Effector memory CD8-positive, alpha-beta T cell (primary cell): ENCODE measurements around the gene AKT1.
"Not testable (repeated sequence)": the region's sequence is repeated elsewhere in the genome, so short reads cannot be mapped to it uniquely, and the experiment has no call there.

ENCODE experiments used
- ATAC-seq: fragments of 150-1000 bp; cut with Tn5 transposase; replicated peaks from 2 replicates; pipeline ENCODE4 v1.10.0; 2021; ENCODE audit warnings: mild to moderate bottlenecking, moderate library complexity
- DNase-seq, 3 experiments: peaks; one replicate each; pipeline ENCODE4 v3.0.0; 2021
- H3K27ac Mint-ChIP-seq, 2 donors: one replicate each; pipeline ENCODE4 v1.8.0; 2022; ENCODE audit warnings: mild to moderate bottlenecking in 2 of 2, mixed read lengths in 2 of 2, moderate library complexity in 2 of 2
- H3K27me3 Mint-ChIP-seq, 2 donors: one replicate each; pipeline ENCODE4 v1.8.0; 2022; ENCODE audit warnings: mixed read lengths in 2 of 2
- H3K36me3 Mint-ChIP-seq: one replicate; pipeline ENCODE4 v1.8.0; 2022; ENCODE audit warnings: mild to moderate bottlenecking, moderate library complexity, mixed read lengths; ENCODE audit not compliant: insufficient read depth
- H3K4me1 Mint-ChIP-seq, 2 donors: one replicate each; pipeline ENCODE4 v1.8.0; 2022; ENCODE audit warnings: low read depth in 2 of 2, mixed read lengths in 2 of 2
- H3K4me3 Mint-ChIP-seq, 2 donors: one replicate each; pipeline ENCODE4 v1.8.0; 2022; ENCODE audit warnings: mild to moderate bottlenecking in 2 of 2, mixed read lengths in 2 of 2, moderate library complexity in 2 of 2
- H3K9me3 Mint-ChIP-seq, 2 donors: one replicate each; pipeline ENCODE4 v1.8.0; 2022; ENCODE audit warnings: mixed read lengths in 2 of 2
- total RNA-seq, 9 experiments: gene quantifications; one replicate each; lab custom pipeline; 2026; lab: John Stamatoyannopoulos, UW

AKT1 gene
- total RNA-seq = 135 to 202 (median 163) reads per million in 9 experiments

DNA sequence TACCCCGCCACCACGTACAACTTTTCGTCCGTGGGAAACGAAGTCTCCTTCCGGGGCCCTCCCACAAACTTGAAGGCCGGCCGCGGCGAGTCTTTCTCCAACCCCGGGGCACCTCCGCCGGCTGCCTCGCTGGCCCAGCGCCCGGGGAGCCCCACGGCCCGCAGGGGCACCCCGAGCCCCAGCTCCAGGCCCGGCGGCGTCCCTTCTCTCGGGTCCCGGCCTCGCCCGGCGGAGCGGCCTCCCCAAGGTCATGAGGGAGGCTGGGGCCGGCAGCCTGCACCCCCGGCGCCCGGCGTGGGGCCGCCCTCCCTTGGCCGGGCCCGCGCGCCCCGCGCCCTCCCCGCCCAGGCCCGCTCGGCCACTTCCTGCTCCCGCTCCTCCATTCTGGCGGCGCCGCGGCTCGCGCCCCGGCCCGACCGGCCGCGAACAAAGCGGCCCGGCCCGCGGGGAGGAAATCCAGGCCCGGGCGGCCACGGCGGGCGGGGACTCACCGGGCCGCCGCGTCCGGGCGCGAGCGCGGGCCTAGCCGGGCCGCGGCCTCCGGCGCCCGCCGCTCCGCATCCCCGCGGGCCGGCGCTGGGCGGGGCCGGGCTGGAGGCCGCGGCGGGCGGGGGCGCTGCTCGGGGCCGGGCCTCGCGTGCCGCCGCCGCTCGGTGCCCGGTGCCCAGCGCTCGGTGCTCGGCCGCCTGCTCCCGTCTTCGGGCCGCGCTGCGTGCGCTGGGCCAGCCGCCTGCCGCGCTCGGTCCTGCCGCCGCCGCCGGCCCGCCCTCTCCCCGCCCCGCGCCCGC is at the start of gene AKT1:
AKT1 (minus strand) TSS at position 756 of the 788 bp plus-strand sequence. CDS start 3,105 bp downstream, outside the sequence.
- no peaks in the 10 kb centered on the region for H3K9me3 Mint-ChIP-seq
- peak; percentile 45 for ATAC-seq

DNA sequence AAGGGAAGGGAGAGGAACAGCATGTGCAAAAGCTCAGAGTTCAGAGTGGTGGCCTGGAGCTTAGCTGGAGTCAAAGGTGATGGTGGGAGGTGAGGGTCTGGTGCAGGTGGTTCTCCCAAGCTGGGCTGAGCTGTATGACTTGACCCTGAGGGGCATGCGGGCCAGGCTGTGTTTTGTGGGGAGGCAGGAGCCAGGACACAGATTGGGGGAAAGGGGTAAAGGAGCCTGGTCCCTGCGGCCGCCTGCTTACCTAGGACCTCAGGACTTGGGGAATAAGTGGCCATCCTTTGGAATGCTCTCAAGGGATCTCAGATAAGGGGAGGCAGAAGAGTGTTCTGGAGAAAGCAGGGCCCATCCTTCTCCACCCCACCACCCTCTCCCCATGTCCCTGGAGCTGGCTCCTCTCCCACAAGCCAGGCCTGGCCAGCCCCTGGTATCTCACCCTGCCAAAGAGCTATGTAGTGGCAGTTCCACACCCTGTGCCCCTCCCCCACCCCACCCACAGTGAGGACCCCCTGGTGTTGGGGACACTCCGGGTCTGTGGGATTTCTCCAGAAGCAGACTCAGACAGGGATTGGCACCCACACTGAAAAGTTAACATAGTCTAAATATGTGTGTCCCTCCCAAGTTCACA is 49.6 kb upstream of the AKT1 start:
- Mint-ChIP-seq H3K36me3 (no peaks in the 10 kb centered on the region), H3K27me3 (peaks cover 75 to 91% of the 10 kb centered on the region in 2 donors), H3K4me1 (peaks cover 0 to 4% of the 10 kb centered on the region in 2 donors), H3K4me3 (no peak overlapping the region), H3K27ac (no peak overlapping the region), H3K9me3 (no peaks in the 10 kb centered on the region)
- DNase-seq = no peak
- no peak for ATAC-seq

More for the DNA sequence above, at the start of gene AKT1:
- Mint-ChIP-seq H3K27ac (peak within 1 kb of the TSS; percentile 88), H3K4me1 (peaks cover 31 to 36% of the 10 kb centered on the region in 2 donors), H3K36me3 (peaks cover 32% of the 10 kb centered on the region), H3K27me3 (no peaks in the 10 kb centered on the region), H3K4me3 (peak within 1 kb of the TSS; percentile 87 to 89)
- DNase-seq = peak in 1 of 3 experiments; percentile 21

DNA sequence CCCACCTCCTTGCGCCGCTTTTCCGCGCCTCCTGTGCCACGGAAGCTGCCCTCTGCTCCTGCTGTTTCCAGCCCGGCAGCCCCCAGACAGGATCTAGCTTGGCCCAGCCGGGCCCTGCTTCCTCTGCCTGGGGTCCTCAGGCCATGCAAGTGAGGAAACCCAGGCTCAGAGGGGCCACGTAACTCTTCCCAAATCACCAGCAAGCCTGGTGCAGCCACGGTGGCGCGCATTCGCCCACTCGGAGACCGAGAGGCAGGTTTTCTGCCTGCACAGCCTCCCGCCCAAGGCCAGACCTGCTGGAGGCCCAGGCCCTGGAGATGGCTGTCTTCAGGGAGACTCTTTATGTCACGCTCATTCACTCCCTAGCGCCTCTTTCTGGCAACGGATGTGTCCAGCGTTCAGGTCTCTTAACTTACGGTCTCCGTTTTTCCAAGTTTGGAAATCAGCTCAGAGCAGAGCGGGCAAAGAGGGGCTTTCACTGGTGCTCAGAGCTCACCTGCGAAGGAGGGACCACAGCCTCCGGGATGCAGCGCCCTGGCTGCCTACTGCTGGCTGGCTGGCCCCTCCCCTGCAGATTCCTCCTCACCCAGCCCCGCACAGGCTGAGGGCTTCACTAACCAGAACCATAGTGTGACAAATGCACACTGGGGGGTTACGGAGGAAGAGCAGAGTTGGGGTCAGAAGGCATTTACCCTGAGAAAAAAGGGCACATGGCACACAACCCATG is 48.9 kb upstream of the AKT1 start:
- no peaks in the 10 kb centered on the region for H3K36me3 Mint-ChIP-seq
- no peak overlapping the region for H3K27ac Mint-ChIP-seq
- no peak overlapping the region for H3K4me3 Mint-ChIP-seq
- peaks cover 75 to 86% of the 10 kb centered on the region in 2 donors for H3K27me3 Mint-ChIP-seq
- H3K4me1 Mint-ChIP-seq = peaks cover 0 to 4% of the 10 kb centered on the region in 2 donors
- DNase-seq = no peak
- H3K9me3 Mint-ChIP-seq = no peaks in the 10 kb centered on the region
- ATAC-seq = no peak

DNA sequence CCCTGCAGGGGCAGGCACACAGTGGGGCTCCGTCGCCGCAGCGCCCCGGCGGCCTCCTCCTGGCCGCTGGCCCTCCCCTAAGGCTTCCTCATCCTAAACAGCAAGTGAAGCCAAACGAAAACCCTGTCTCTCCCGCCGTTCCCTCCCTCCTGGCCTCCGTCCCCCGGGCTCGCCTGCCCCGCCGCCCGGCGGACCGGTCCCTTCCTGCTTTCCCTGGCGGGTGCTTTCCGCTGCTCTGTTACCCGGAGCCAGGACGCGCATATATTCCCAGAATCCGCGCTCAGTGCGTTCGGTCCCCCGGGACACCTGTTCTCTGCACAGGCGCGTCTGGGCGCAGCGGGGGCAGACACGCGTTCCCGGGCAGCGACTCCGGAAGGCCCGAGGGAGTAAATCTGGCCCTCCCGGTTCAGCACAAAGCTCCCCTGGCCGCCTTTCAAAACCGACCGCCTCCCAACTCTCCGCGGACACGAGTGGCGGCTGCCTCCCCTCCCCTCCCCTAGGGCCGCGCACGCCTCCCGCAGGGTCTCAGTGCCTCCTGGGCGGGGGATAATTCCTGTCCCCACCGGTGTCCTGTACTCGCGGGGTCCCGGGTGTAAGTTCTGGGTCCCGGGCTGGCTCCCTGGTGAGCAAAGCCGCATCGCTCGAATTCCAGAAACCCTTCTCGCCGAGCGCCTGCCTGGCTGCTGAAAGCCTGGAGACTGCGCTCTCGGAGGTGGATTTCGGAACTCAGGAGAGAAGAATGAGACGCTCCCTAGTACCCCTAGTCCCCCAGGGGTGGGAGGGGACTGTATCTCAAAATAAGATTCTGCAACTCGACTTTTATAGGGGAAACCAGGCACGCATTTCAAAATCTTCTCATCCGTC is 48.1 kb upstream of the AKT1 start:
- ATAC-seq = no peak
- Mint-ChIP-seq H3K27me3 (peaks cover 80 to 81% of the 10 kb centered on the region in 2 donors), H3K4me1 (peaks cover 0 to 4% of the 10 kb centered on the region in 2 donors), H3K27ac (no peak overlapping the region), H3K4me3 (peak overlapping the region in 1 of 2 donors; percentile 55), H3K9me3 (no peaks in the 10 kb centered on the region), H3K36me3 (no peaks in the 10 kb centered on the region)
- DNase-seq = no peak

DNA sequence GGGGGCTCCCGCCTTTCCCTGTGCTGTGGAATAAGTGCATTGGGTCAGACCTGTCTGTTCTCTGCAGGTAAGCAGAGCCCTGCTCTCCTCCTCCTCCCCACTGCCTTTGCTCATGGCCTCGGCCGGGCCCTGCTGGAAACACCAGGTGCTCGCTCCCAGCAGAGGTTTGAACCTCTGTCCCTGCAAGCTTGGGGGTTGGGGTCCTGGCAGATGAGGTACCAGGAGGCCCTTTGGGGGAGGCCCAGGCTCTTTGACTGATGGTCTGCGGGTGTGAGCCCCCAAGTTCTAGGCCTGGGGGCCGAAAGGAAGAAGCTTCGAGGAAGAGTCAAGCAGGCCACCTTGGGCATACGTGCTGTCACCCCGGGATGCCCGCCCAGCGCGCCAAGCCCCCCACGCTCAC is 47.5 kb upstream of the AKT1 start:
- Mint-ChIP-seq H3K27me3 (peaks cover 74 to 75% of the 10 kb centered on the region in 2 donors), H3K4me3 (no peak overlapping the region)

DNA sequence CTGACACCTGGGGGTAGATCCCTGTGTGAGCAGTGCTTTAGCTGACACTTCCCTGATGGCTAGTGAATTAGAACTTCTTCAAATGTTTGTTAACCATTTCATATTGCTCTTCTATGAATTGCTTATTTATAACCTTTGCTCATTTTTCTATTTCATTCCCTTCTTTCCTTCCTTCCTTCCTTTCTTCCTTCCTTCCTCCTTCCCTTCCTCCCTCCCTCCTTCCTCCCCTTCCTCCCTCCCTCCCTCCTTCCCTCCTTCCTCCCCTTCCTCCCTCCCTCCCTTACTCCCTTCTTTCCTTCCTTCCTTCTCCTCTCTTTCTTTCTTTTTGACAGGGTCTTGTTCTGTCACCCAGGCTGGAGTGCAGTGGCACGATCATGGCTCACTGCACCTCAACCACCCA is 46.2 kb upstream of the AKT1 start:
- ATAC-seq = no peak
- no peak overlapping the region for H3K4me3 Mint-ChIP-seq
- no peaks in the 10 kb centered on the region for H3K9me3 Mint-ChIP-seq
- no peak for DNase-seq
- H3K27ac Mint-ChIP-seq = no peak overlapping the region
- H3K27me3 Mint-ChIP-seq = peaks cover 62 to 68% of the 10 kb centered on the region in 2 donors
- H3K4me1 Mint-ChIP-seq = peaks cover 0 to 4% of the 10 kb centered on the region in 2 donors
- H3K36me3 Mint-ChIP-seq = no peaks in the 10 kb centered on the region

More for the DNA sequence above, 47.5 kb upstream of the AKT1 start:
- Mint-ChIP-seq H3K9me3 (no peaks in the 10 kb centered on the region), H3K27ac (no peak overlapping the region), H3K36me3 (no peaks in the 10 kb centered on the region), H3K4me1 (peaks cover 0 to 4% of the 10 kb centered on the region in 2 donors)
- ATAC-seq (no peak), DNase-seq (no peak)

DNA sequence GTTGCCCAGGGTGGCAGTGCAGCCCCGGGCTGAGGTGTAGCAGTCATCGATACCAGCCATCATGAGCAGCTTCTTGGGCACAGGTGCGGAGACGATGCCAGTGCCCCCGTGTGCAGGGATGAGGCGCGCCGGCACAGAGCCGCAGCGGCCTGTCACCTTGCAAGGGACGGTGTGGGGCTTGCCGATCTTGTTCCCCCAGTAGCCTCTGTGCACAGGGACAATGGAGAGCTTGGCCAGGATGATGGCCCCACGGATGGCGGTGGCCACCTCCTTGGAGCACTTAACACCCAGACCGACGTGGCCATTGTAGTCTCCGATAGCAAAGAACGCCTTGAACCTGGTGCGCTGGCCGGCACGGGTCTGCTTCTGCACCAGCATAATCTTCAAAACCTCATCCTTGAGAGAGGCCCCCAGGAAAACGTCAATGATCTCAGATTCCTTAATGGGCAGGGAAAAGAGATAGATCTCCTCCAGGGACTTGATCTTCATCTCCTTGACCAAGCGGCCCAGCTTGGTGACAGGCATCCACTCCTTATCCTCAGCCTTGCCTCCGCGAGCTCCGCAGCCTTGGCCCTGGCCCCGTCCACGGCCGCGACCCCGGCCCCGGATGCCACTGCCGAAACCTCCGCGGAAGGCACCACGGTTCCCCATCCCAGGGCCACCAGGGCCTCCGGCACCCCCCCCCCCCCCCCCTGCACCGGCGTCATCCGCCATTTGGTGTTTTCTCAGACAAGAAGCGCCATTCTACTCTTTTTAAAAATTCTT is 40.8 kb upstream of the AKT1 start:
- DNase-seq, ATAC-seq, H3K4me1 Mint-ChIP-seq, H3K36me3 Mint-ChIP-seq, H3K9me3 Mint-ChIP-seq, H3K4me3 Mint-ChIP-seq, H3K27ac Mint-ChIP-seq: not testable (repeated sequence)
- peaks cover 8 to 18% of the 10 kb centered on the region in 2 donors for H3K27me3 Mint-ChIP-seq

DNA sequence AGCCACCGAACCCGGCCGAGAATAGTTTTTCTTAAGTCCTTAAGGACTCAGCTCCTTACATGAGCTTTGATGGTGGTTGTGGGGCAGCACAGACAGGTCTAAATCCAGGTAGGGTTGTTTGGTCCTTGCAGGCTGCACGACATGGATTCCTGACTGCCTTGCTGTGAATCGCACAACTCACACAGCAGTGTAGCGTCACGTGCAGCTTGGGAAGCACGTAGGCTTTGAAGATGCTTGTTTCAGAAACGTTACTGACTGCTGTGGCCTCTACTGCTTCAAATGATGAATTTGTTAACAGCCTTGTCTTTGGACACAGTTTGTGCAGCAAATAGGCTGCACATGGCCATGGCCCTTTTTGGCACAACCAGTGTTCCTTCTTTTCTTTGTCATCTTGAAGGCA is 35.2 kb upstream of the AKT1 start:
- no peak overlapping the region for H3K4me3 Mint-ChIP-seq
- H3K27ac Mint-ChIP-seq = no peak overlapping the region
- H3K4me1 Mint-ChIP-seq = peaks cover 6 to 9% of the 10 kb centered on the region in 2 donors
- ATAC-seq (no peak), DNase-seq (no peak)
- peaks cover 0 to 9% of the 10 kb centered on the region in 2 donors for H3K27me3 Mint-ChIP-seq
- peaks cover 11% of the 10 kb centered on the region for H3K36me3 Mint-ChIP-seq
- no peaks in the 10 kb centered on the region for H3K9me3 Mint-ChIP-seq

DNA sequence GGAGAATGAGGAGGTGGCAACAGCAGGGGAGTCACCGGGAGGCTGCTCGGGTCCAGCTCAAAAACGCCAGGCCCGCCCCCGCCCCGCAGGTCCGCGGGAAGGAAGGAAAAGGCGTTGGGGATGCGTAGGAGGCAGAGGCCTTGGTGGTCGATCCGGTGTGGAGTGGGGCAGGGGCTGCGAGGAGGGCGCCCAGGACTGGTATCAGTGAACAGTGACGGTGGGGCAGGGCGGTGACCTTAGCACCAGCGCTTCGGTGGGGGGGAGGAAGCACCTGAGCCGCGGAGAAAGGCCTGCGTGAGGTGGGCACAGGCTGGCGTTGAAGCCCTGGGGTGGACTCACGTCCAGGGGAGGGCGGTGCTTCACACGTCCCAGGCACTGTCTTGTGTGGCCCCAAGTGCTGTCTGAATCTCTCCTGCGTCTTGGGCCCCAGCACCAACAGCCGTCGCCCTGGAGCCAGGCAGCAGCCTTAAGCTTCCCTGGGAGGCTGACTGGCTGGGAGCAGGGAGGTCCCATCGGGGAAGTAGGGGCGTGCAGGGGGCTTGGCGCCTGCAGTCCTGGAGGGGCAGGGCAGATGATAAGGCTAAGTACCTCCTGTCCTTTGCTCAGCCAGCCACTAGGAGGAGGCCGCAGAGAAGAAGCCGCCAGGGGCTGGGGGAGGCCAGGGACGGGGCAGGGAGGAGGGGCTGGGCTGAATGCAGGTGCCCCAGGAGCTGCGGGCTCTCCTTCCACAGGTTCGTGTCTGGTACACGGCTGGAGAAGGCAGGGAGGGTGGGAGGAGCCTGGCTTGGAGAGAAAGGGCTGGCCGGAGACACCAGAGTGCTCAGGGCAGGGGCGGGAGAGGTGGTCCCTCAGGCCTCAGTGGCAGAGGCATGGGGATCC is 31.9 kb upstream of the AKT1 start:
- DNase-seq = peak; percentile 35 to 45 (median 40)
- peaks cover 12% of the 10 kb centered on the region for H3K36me3 Mint-ChIP-seq
- ATAC-seq = peak; percentile 64
- peaks cover 0 to 25% of the 10 kb centered on the region in 2 donors for H3K27me3 Mint-ChIP-seq
- H3K27ac Mint-ChIP-seq = no peak overlapping the region
- H3K4me1 Mint-ChIP-seq = peaks cover 13 to 15% of the 10 kb centered on the region in 2 donors
- H3K4me3 Mint-ChIP-seq = peak overlapping the region; percentile 83 to 90
- peaks cover 0 to 9% of the 10 kb centered on the region in 2 donors for H3K9me3 Mint-ChIP-seq

DNA sequence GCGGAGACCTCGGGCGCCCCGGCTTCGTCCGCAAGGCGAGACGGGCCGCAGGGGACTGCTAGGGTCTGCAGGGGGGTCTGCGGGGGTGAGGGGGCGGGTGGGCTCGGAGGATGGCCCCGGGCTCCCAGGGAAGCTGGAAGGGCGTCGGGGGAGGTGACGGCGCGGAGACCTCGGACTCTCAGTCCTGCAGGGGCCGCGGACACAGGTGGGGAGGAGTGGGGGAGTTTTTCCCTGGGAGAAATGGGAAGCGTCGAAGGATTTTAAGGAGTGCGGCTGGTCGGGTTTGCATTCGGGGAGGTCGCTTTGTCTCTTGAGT is 31.3 kb upstream of the AKT1 start:
- Mint-ChIP-seq H3K27ac (no peak overlapping the region), H3K4me1 (peaks cover 13 to 15% of the 10 kb centered on the region in 2 donors), H3K4me3 (peak overlapping the region; percentile 83 to 90), H3K36me3 (peaks cover 12% of the 10 kb centered on the region), H3K9me3 (peaks cover 0 to 9% of the 10 kb centered on the region in 2 donors), H3K27me3 (peaks cover 0 to 25% of the 10 kb centered on the region in 2 donors)
- ATAC-seq (no peak), DNase-seq (no peak)

DNA sequence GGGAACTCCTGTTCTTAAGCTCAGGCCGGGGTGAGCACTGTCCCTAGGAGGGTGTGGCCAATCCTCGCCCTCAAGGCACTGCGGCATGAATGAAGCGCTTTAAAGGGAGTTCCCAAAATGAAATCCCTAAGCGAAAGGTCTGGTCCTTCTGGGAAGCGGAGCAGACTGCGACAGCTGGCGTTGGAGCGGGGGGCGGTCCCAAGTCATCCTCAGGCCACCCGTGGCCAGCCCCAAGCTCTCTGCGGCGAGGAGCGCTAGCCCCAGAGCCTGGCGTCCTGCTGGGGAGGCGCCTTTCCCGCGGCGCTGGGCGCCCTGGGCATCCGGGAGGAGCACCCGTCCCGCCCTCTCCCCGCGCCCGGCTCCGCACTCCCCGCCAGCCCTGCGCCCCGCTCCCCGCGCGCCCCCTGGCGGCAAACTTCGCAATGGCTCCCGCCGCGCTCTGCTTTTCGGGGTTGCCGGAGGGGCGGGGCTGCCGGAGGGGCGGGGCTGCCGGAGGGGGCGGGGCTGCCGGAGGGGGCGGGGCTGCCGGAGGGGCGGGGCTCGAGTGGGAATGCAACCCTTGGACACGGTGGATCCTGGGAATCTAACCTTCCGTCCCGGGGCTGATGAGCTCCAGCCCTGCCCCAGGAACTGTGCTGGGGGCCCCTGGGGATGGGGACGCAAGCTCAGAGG is 30.8 kb upstream of the AKT1 start:
- Mint-ChIP-seq H3K4me1 (peaks cover 13 to 15% of the 10 kb centered on the region in 2 donors), H3K9me3 (peaks cover 0 to 9% of the 10 kb centered on the region in 2 donors), H3K27me3 (peaks cover 0 to 25% of the 10 kb centered on the region in 2 donors), H3K36me3 (peaks cover 12% of the 10 kb centered on the region), H3K27ac (no peak overlapping the region), H3K4me3 (peak overlapping the region; percentile 90)
- peak; percentile 96 to 97 (median 96) for DNase-seq
- peak; percentile 92 for ATAC-seq
